ENCODE results near the gene ATAD3B. TPM values are rescaled to one million over a fixed set of nuclear protein-coding genes. Genes with fewer than 3 reads are reported as not detected.

The ATAD3B gene
- total and polyA plus RNA-seq, 2 donors (not counting 3 experiments of a cell fraction or from before 2014, with no cell fraction given), result 20.5 to 48.2 TPM

DNA sequence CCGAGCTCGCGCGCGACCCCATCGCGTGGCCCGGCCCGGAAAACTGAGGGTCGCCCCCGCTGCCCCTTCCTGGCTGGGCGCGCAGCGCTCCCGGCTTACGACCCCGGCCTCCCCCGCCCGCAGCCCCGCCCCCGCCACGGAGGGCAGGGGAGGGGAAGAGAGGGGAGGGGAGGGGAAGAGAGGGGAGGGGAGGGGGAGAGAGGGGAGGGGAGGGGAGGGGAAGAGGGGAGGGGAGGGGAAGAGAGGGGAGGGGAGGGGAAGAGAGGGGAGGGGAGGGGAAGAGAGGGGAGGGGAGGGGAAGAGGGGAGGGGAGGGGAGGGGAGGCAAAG lies 43.8 kb upstream of the ATAD3B start:
- ChIA-PET CTCF (no interaction called here), POLR2A (no interaction called here)
- BruUV-seq (replicated peaks), result no TSS peak
- FAIRE-seq (no peak), DNase-seq (ENCODE audit: low read depth, low spot score) (no peak)
- no peaks in the 10 kb centered on the region for H3K9me1 ChIP-seq (replicated peaks; ENCODE audit: control insufficient read depth, extremely low read depth, insufficient read depth, low read length)
- dilution Hi-C loops (cut with MboI; ENCODE audit: extremely low pct_ligation_motif_present, low sequenced_read_pairs), result no loop called here
- H4K20me1 ChIP-seq (replicated peaks; ENCODE audit: control insufficient read depth, extremely low read depth, insufficient read depth, low read length), result no peaks in the 10 kb centered on the region
- H3K4me1 ChIP-seq (ENCODE audit: control insufficient read depth, extremely low read depth, insufficient read depth, low read length), result peaks cover 7% of the 10 kb centered on the region
- H3K9ac ChIP-seq (replicated peaks; ENCODE audit: extremely low read depth, insufficient read depth, low read length), result no peak overlapping the region
- H3K9me3 ChIP-seq (replicated peaks; ENCODE audit: control insufficient read depth, insufficient read depth, low read length), result no peaks in the 10 kb centered on the region
- intact Hi-C loops (cut with micrococcal nuclease), result no loop called here
- TF ChIP-seq POLR2A (IDR thresholded peaks at IDR 0.05; ENCODE audit: low read depth, low read length) (no peak), MYC (IDR thresholded peaks at IDR 0.05; ENCODE audit: low read depth, low read length) (no peak), MAX (IDR thresholded peaks at IDR 0.05; ENCODE audit: insufficient read depth, insufficient read length) (no peak), JUN (IDR thresholded peaks at IDR 0.05; ENCODE audit: borderline replicate concordance, insufficient read depth, insufficient read length, low read depth) (no peak), GATA2 (IDR thresholded peaks at IDR 0.05; ENCODE audit: insufficient read depth, insufficient read length, low read depth, low read length) (no peak), EZH2 (IDR thresholded peaks at IDR 0.05; ENCODE audit: borderline replicate concordance, low read depth, low read length, severe bottlenecking) (no peak), FOS (IDR thresholded peaks at IDR 0.05; ENCODE audit: borderline replicate concordance, insufficient read depth, low read length) (no peak), POLR2AphosphoS5 (IDR thresholded peaks at IDR 0.05; ENCODE audit: insufficient read depth, low read depth, low read length) (no peak)
- TF ChIP-seq, protein P1, sequence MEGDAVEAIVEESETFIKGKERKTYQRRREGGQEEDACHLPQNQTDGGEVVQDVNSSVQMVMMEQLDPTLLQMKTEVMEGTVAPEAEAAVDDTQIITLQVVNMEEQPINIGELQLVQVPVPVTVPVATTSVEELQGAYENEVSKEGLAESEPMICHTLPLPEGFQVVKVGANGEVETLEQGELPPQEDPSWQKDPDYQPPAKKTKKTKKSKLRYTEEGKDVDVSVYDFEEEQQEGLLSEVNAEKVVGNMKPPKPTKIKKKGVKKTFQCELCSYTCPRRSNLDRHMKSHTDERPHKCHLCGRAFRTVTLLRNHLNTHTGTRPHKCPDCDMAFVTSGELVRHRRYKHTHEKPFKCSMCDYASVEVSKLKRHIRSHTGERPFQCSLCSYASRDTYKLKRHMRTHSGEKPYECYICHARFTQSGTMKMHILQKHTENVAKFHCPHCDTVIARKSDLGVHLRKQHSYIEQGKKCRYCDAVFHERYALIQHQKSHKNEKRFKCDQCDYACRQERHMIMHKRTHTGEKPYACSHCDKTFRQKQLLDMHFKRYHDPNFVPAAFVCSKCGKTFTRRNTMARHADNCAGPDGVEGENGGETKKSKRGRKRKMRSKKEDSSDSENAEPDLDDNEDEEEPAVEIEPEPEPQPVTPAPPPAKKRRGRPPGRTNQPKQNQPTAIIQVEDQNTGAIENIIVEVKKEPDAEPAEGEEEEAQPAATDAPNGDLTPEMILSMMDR (IDR thresholded peaks at IDR 0.05; ENCODE audit: extremely low read depth in 1 of 2, insufficient read depth in 1 of 2, low read depth in 1 of 2, low read length in 2 of 2), result no peak
- peak overlapping the region in 1 of 3 experiments; percentile 18 for H3K4me3 ChIP-seq (replicated peaks in 1 of 3; ENCODE audit: insufficient read depth in 1 of 3, low read depth in 1 of 3, low read length in 3 of 3)
- no peaks in the 10 kb centered on the region for H3K27me3 ChIP-seq (ENCODE audit: control insufficient read depth in 2 of 2, insufficient read depth in 2 of 2, low read length in 2 of 2)
- no peak overlapping the region for H3K4me2 ChIP-seq (ENCODE audit: insufficient read depth, low read length)
- no peaks in the 10 kb centered on the region for H3K36me3 ChIP-seq (ENCODE audit: control insufficient read depth in 2 of 2, extremely low read depth in 1 of 2, insufficient read depth in 2 of 2, low read length in 2 of 2)
- H3K27ac ChIP-seq (ENCODE audit: insufficient read depth, low read depth, low read length), result no peak overlapping the region
- no peak overlapping the region for H2AFZ ChIP-seq (ENCODE audit: low read depth, low read length)
- no peaks in the 10 kb centered on the region for H3K79me2 ChIP-seq (ENCODE audit: control insufficient read depth, insufficient read depth, low read length)
